Esophagus muscularis mucosa (tissue), 4 donors: Measurements from ENCODE around the gene IFT122.
"Not testable (repeated sequence)": the region's sequence is repeated elsewhere in the genome, so short reads cannot be mapped to it uniquely, and the experiment has no call there.

Experiments
- CTCF ChIP-seq, 3 experiments: fragments of 200-600 bp in 2 of 3; fragments of 450-650 bp in 1 of 3; sonication (generic) in 2 of 3; IDR thresholded peaks; one replicate each; pipeline ENCODE4 v1.5.1; 2017 to 2019; ENCODE audit warnings: antibody characterized with exemption in 3 of 3, mild to moderate bottlenecking in 2 of 3, moderate library complexity in 1 of 3
- EP300 ChIP-seq: sonication (generic); formaldehyde crosslinking; IDR thresholded peaks from one replicate; pipeline ENCODE4 v1.6.1; 2017; ENCODE audit warnings: antibody characterized with exemption
- POLR2A ChIP-seq: fragments of 450-650 bp; IDR thresholded peaks from one replicate; pipeline ENCODE4 v1.6.1; 2017; ENCODE audit warnings: antibody characterized with exemption, moderate library complexity, mild to moderate bottlenecking, low read depth
- POLR2AphosphoS5 ChIP-seq, 2 donors: sonication (generic); formaldehyde crosslinking; IDR thresholded peaks; one replicate each; pipeline ENCODE4 v1.6.1; 2017; ENCODE audit warnings: antibody characterized with exemption in 2 of 2

DNA sequence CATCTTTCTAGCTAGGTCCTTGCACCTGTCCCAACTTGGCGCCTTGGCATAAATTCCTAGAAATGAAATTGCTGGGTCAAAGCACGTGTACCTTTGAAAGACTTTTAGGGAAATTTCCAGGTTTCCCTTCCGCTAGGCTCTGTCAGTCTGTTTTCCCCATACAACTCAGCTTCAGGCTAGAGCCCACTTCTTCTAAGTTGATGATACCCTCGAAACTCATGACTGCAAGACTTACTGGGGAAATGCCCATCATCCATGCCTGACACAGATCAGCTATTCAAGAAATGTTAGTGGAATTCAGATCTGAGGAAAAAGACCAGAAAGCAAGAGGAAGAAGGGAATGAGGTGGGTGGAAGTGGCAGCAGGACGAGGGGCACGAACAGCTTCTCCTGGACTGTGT lies 45.1 kb downstream of the IFT122 start:
- not testable (repeated sequence) for TF ChIP-seq CTCF (IDR thresholded peaks at IDR 0.05); POLR2A; EP300; POLR2AphosphoS5 (IDR thresholded peaks at IDR 0.05)
